ENCODE measurements around the gene FAM162A.

Gene FAM162A

GRCh38 chr3:122389197-122389596 is 5.2 kb downstream of the FAM162A start:
- DNase-seq: no peak

- DNase-seq: no peak
Measured at GRCh38 chr3:122389892-122390291, 5.9 kb downstream of the FAM162A start.

GRCh38 chr3:122390665-122391064 is 6.7 kb downstream of the FAM162A start:
- DNase-seq: no peak

GRCh38 chr3:122391681-122392446 is 7.9 kb downstream of the FAM162A start:
- no peak for DNase-seq

GRCh38 chr3:122392868-122393844 is 9.2 kb downstream of the FAM162A start:
- DNase-seq: no peak

GRCh38 chr3:122394173-122394572 is 10.2 kb downstream of the FAM162A start:
- no peak for DNase-seq

- DNase-seq: no peak
Measured at GRCh38 chr3:122395582-122395981, 11.6 kb downstream of the FAM162A start.

GRCh38 chr3:122396511-122396910 is 12.5 kb downstream of the FAM162A start:
- DNase-seq: no peak

- no peak for DNase-seq
Measured at GRCh38 chr3:122397201-122397600, 13.2 kb downstream of the FAM162A start.

- no peak for DNase-seq
Measured at GRCh38 chr3:122398920-122399319, 14.9 kb downstream of the FAM162A start.

- DNase-seq: no peak
Measured at GRCh38 chr3:122403489-122403888, 19.5 kb downstream of the FAM162A start.

- DNase-seq: no peak
Measured at GRCh38 chr3:122405015-122405414, 21.0 kb downstream of the FAM162A start.

GRCh38 chr3:122406198-122406597 is 22.2 kb downstream of the FAM162A start:
- DNase-seq: no peak

- no peak for DNase-seq
Measured at GRCh38 chr3:122407946-122408345, 24.0 kb downstream of the FAM162A start.

- DNase-seq: no peak
Measured at GRCh38 chr3:122409446-122409845, 25.5 kb downstream of the FAM162A start.

- DNase-seq: no peak
Measured at GRCh38 chr3:122410111-122410510, 26.1 kb downstream of the FAM162A start.

GRCh38 chr3:122410639-122411038 is 26.7 kb downstream of the FAM162A start:
- DNase-seq: no peak

GRCh38 chr3:122414391-122414790 is 30.4 kb downstream of the FAM162A start:
- DNase-seq: no peak

GRCh38 chr3:122415104-122415744 is 31.2 kb downstream of the FAM162A start:
- DNase-seq: peak; percentile 47

- DNase-seq: peak; percentile 99
Measured at GRCh38 chr3:122415762-122416654, 32.0 kb downstream of the FAM162A start, which contains the start of gene WDR5B. TSS of gene WDR5B (minus strand) at chr3:122416062. CDS start at chr3:122415528, 534 bp downstream.

- no peak for DNase-seq
Measured at GRCh38 chr3:122416966-122417365, 33.0 kb downstream of the FAM162A start.

GRCh38 chr3:122421101-122421500 is 37.1 kb downstream of the FAM162A start:
- DNase-seq: no peak

All from activated T-cell treated with anti-CD3 and anti-CD28 coated beads, Interleukin-2, amount 50 U/mL, for 1 hour (primary cell).